Stimulated activated CD8-positive, alpha-beta memory T cell treated with anti-CD3 and anti-CD28 coated beads, Interleukin-7, amount 100 ng/mL, for 48 hours (primary cell): ENCODE results near the gene DLEU7.

ENCODE experiments used
- DNase-seq, 2 donors: peaks; one replicate each; pipeline ENCODE4 v3.0.0-alpha.2; 2020; ENCODE audit warnings: low read depth in 1 of 2; ENCODE audit errors: extremely low read depth in 1 of 2

DLEU7 gene

DNA sequence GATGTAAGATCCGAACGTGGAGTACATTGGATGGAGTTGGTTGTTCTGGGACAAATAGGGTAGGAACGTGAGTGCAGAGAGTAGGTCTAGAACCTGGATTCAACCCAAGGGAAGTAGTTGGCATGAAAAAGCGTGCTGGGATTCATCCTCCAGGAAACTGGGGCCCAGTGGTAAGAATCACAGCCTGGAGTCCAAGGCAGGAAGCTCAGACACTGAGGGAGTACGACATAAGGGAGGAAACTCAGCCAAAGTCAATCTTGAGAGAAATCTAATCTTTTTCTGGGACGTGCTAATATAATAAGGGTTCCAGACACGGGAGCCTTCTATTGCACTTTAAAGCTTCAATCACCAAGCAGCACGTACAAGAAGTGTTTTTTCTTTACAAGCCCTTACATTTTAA is 46.4 kb downstream of the DLEU7 start:
- DNase-seq = no peak

DNA sequence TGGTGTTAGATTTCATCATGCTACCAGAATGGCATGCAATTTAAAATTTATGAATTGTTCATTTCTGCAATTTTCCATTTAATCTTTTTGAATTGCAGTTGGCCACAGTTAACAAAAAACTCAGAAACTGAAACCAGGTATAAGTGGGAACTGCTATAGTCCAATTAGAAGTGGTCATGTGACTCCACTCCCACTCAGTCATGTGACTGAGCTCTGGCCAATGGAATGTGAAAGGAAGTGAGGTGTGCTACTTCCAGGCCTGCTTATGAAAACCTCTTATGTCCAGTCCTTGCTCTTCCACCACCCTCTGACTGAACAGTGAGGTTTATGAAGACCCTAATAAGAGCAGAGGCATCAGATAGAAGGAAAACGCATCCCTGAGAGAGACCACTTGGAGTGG is 47.0 kb downstream of the DLEU7 start:
- no peak for DNase-seq

DNA sequence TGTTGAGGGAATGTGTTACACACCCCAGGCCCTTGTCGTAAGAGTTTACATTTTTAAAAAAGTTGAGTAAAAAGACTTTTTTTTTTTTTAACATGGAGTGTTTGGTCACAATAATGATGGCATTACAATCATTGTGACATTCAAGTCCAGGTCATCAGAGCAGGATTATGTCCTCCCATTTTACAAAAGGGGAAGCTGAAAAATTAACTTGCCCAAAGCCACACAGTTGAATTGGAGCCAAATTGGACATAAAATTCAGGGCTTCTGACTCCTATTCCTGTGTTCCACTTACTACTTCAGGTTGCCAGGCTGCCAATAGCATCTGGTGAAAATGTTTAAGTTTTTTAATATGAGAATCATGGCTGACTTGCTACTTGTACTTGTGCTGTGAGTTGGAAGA is 49.3 kb downstream of the DLEU7 start:
- DNase-seq = no peak

DNA sequence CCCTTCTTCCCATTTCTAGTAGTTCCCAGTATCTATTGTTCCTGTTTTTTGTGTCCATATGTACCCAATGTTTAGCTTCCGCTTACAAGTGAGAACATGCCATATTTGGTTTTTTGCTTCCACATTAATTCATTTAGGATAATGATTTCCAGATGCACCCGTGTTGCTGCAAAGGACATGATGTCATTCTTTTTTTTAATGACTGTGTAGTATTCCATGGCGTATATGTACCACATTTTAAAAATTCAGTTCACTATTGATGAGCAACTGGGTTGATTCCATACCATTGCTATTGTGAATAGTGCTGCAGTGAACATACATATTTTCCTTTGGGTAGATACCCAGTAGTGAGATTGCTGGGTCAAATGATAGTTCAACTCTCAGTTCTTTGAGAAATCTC is 50.5 kb downstream of the DLEU7 start:
- DNase-seq = no peak

DNA sequence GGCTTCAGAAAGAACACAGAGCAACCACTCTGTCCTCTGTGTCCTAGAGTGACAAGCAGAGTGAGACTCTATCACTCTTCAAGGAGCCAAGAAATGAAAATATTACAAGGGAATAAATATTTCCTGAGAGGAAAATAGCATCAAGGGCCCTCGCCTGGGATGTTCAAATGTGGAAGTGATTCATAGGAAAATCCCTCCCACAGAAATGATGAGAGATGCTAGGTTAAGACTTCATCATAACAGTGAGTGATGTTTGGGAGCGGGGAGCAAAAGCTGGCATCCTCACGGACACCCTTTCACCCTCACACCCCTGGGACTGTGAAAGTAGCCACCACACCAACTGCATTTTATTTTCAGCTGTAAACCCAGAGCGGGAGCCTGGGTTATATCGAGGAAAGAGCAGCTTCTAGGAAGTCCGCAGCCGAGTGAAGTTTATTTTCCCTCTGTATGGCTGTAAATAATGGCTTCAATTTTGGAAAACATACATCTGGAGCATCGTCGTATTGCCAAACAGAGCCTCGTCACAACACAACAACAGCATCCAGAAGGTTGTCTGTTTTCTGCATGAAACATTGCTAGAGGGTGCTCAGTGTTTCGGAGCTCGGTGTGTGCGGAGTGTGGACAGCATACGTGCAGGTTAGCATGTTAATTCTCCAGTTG is 54.8 kb downstream of the DLEU7 start:
- DNase-seq = no peak

DNA sequence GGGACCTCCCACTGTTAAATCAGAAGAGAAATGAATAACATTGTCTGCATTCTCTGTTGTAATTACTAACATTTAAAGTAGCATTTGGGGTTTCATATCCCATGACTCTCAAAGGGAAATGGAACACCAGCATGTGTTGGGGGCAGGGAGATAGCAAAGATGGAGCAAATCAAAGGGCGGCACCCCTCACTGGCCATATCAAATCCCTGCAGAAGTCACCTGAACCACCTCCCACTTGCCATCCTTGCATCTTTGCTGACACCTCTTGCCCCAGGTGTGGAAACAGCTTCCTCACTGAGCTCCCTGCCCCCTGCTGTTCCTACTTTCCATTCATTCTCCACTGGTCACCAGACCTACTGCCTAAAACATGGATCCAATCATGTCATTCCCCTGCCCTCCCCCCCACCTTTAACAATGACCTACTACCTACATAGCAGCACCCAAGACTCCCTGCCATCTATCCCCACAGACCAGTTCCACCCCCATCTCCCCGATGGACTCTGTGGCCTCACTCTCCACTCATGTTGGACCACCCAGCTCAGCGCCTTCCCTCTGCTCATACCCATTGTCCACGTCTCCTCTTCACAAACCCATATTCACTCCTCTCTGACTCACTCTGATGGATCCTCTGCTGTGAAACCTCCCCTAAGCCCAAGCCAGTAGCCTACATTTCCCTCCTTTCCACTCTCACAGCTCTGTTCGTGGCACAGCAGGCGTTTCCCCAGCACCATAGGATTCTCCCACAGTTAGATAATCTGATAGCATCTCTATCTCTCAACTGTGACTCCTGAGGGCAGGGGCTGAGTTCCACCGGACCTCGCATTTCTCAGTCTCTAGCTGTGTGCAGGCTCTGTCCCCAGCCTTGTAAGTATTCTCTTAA is 55.9 kb downstream of the DLEU7 start:
- DNase-seq = no peak

DNA sequence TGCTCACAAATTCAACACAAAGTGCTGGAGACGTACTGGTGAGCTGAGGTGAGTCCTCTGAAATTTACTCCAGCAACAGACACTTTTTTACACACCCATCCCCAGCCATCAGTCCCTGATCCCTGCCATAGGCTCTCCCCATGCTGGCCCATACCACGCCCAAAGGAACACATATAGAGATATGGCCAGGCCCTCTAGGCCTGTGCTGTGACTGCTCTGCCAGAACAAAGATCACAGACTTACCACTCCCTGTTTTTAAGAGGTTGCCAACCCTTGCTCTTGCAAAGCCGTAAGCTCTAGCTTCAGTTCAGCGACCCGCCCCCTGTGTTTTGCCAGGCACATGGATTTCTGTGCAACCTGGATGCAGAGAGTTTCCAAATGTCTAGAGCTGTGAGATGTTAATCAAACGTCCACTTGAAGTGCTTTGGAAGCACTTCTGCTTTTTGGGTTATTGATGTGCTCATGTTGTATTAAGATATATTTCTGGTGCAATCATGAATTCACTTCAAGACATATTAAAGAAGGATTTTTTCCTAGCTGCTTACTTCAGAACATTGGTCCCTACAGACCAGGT is 59.7 kb downstream of the DLEU7 start:
- no peak for DNase-seq

DNA sequence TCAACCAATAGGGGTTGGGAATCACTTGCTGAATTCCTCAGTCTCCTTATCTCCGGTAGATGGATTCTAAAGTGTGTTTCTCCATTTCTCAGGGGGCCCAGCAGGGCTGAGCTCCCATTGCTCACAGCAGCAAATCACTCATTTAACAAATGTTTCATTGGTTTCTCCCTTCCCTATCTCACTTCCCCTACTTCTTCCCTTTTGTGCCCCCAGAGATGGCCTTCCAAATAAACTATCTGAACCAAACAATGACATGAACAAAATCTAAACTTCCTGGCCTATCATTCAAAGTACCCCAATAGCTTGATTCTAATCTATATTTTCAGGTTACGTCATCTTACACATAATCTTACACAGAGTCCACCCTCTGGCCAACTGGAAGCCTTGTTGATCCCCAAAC is 60.4 kb downstream of the DLEU7 start:
- no peak for DNase-seq

DNA sequence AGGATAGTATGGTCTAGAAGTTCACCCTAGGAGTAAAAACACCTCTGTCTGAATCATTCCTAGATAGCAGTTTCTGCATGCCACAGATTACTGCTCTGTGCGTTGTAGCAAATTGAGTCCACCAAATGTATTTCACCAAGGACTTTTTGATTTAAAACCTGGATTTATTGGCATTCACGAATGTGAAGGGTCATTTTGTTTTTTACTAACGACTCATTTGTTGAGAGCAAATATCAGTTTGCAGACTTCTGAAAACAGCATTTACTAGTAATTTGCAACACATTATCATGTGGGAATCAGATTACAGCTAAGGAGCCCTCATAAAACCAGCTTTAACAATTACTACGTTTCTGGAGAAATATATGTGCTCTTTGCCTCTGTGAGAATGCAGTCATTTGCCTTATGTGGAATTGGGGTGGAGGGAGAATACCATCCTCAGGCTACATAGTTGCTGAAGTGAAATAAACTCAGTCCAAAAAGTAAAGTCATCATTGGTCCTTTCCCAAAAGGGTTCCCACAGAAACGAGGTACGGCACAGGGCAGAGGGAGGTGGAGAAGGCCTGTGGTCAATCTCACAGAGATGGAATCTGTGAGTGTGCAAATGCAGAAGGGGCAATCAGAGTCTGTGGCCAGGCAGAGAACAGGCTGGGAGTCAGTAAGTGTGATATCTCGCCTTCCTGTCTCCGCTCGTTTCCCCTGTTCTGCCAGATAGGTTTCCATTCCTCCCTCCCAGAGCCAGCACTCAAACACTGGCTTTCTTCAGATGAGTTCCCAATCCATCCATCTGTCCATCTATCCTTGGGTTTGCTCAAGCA is 63.1 kb downstream of the DLEU7 start:
- no peak for DNase-seq

DNA sequence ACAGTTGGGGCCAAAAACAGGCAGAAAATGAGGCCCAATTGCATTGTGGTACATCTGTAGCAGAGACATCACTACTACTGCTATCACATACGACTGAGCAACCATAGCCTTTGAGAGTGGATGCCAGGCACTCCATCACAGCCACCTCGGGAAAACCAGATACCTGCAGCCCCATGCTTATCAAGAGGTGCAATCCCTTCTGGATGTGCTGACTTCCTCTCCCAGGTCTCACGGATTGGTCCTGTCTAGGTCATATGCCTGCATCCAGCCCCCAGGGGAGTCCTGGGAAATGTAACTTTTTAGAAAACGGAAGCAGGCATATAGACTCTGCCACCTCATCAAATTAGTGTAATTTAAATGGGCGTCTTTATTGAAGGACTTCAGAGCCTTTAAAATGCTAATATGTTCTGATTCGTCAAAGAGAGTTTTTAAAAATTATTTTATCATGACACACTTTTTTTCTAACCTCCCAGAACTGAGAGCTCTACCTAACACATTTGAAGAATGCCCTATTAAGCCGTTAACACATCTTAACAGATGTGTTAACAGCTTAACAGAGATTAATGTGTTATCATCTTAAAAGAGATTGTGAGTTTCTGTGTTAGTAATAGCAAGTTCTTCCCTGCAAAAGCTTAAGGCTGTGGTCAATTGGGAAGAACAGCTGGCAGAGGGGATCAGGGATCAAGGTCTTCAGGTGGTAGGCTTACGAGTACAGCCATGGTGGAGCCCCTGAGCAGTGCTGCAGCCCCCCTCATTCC is 63.9 kb downstream of the DLEU7 start:
- no peak for DNase-seq
